ENCODE data around the gene MORC4. TPM values are rescaled to one million over a fixed set of nuclear protein-coding genes. Genes with fewer than 3 reads are reported as not detected.

MORC4 gene
- total RNA-seq (2022) (67.6 and 69.7 TPM in 2 replicates), Bru-seq, nascent RNA (percentile 86 among the genes with signal in this experiment), BruChase-seq, experiment 1, labeled RNA remaining after a 2-hour chase (percentile 93 among the genes with signal in this experiment), BruChase-seq, experiment 2, labeled RNA remaining after a 6-hour chase (percentile 90 among the genes with signal in this experiment)
- long read RNA-seq, transcript MORC4-201 (17 exons, 2,940 nt) = minor isoform, 34 of 179 reads
- long read RNA-seq, transcript MORC4-202 (17 exons, 3,834 nt) = major isoform, 35 of 179 reads
- long read RNA-seq, partial matches to known transcripts = 40 of 179 reads
- long read RNA-seq, other reads (novel, unspliced or antisense) = 68 of 179 reads

DNA sequence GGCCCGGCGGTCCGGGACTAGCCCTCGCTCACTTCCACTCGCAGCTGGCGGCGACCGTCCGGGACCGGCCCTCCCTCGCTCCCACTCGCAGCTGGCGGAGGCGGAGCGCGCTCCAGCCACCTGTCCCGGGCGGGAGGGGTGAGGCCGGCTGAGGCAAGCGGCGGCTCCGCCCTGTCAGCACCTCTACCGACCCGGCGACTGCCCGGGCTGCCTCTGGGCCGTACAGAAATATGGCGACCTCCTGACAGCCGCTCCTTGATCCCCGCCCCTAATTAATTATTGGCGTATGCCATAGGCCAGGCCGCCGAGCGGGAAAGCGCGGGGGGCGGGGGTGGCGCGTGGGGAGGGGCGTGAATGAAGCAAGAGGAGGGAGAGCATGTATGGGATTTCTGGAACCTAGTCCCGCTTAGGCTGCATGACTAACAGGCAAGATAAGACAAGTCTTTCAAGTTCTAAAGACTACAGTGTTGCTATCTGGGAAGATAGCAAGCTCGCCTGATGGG, at the start of gene MORC4:
TSS of gene MORC4 (minus strand) at position 200 of the 503 bp plus-strand sequence. CDS start 243 bp downstream, outside the sequence.
- ChIA-PET POLR2A (interaction anchor here (0.5 to 1.0 kb wide), 2 partner anchors 8 to 67 kb away, joined by 3 to 4 read pairs; no protein-coding TSS in a partner anchor), CTCF (interaction anchor here (0.6 to 1.0 kb wide), 4 partner anchors 20 to 628 kb away, joined by 3 to 7 read pairs (median 4); partner anchors contain the start of gene PRPS1)
- H3K36me3 ChIP-seq (ENCODE audit: control insufficient read depth, insufficient read depth, low read length) = no peaks in the 10 kb centered on the region
- no peaks in the 10 kb centered on the region for H3K27me3 ChIP-seq (replicated peaks; ENCODE audit: control insufficient read depth, insufficient read depth, low read length)
- Mint-ChIP-seq H3K9me3 (ENCODE audit: unreplicated experiment) (no peaks in the 10 kb centered on the region), H3K27me3 (ENCODE audit: insufficient read depth, unreplicated experiment) (no peaks in the 10 kb centered on the region), H3K4me1 (ENCODE audit: low read depth, unreplicated experiment) (peaks cover 24% of the 10 kb centered on the region), H3K27ac (ENCODE audit: unreplicated experiment) (no peak within 1 kb of the TSS), H3K36me3 (ENCODE audit: insufficient read depth, unreplicated experiment) (peaks cover 19% of the 10 kb centered on the region), H3K4me3 (ENCODE audit: unreplicated experiment) (peak within 1 kb of the TSS; percentile 91)
- TF ChIP-seq, protein P1, sequence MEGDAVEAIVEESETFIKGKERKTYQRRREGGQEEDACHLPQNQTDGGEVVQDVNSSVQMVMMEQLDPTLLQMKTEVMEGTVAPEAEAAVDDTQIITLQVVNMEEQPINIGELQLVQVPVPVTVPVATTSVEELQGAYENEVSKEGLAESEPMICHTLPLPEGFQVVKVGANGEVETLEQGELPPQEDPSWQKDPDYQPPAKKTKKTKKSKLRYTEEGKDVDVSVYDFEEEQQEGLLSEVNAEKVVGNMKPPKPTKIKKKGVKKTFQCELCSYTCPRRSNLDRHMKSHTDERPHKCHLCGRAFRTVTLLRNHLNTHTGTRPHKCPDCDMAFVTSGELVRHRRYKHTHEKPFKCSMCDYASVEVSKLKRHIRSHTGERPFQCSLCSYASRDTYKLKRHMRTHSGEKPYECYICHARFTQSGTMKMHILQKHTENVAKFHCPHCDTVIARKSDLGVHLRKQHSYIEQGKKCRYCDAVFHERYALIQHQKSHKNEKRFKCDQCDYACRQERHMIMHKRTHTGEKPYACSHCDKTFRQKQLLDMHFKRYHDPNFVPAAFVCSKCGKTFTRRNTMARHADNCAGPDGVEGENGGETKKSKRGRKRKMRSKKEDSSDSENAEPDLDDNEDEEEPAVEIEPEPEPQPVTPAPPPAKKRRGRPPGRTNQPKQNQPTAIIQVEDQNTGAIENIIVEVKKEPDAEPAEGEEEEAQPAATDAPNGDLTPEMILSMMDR (IDR thresholded peaks at IDR 0.05; ENCODE audit: insufficient read depth in 1 of 2, low read depth in 1 of 2, low read length in 1 of 2, severe bottlenecking in 1 of 2, unreplicated experiment in 1 of 2) = no peak
- no TSS peak for BruUV-seq (replicated peaks)
- H3K4me3 ChIP-seq (ENCODE audit: low read depth, low read length) = peak within 1 kb of the TSS; percentile 51
- no peaks in the 10 kb centered on the region for H3K9me3 ChIP-seq
- H3K4me1 ChIP-seq = peaks cover 12% of the 10 kb centered on the region; the same call in 1 of the 2 replicates
- intact Hi-C loops (cut with micrococcal nuclease; ENCODE audit: unreplicated experiment) = no loop called here
- DNase-seq = peak; percentile 94 to 96

DNA sequence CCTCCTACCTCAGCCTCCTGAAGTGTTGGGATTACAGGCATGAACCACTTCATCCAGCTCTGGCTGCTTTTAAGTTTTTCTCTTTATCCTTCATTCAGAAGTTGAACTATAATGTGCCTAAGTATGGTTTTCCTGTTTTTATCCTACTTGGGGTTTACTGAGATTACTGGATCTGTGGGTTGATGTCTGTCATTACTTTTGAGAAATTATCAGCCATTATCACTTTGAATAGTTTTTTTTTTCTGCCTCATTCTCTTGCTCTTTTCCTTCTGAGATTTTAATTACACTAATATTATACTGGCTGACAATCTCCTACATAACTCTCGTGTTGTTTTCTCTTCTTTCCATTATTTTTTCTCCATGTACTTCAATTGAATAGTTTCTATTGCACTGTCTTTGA, 47.6 kb upstream of the MORC4 start:
- H3K4me3 Mint-ChIP-seq (ENCODE audit: unreplicated experiment) = no peak overlapping the region
- no peaks in the 10 kb centered on the region for H3K9me3 Mint-ChIP-seq (ENCODE audit: unreplicated experiment)
- Histone ChIP-seq H3K4me3 (ENCODE audit: low read depth, low read length) (no peak overlapping the region), H3K27me3 (replicated peaks; ENCODE audit: control insufficient read depth, insufficient read depth, low read length) (no peaks in the 10 kb centered on the region), H3K4me1 (no peaks in the 10 kb centered on the region), H3K9me3 (no peaks in the 10 kb centered on the region), H3K36me3 (ENCODE audit: control insufficient read depth, insufficient read depth, low read length) (no peaks in the 10 kb centered on the region)
- no TSS peak for BruUV-seq (replicated peaks)
- intact Hi-C loops (cut with micrococcal nuclease; ENCODE audit: unreplicated experiment) = no loop called here
- ChIA-PET POLR2A (no interaction called here), CTCF (no interaction called here)
- H3K4me1 Mint-ChIP-seq (ENCODE audit: low read depth, unreplicated experiment) = no peaks in the 10 kb centered on the region
- DNase-seq = no peak
- no peak overlapping the region for H3K27ac Mint-ChIP-seq (ENCODE audit: unreplicated experiment)
- peaks cover 4% of the 10 kb centered on the region for H3K27me3 Mint-ChIP-seq (ENCODE audit: insufficient read depth, unreplicated experiment)
- TF ChIP-seq, protein P1 (IDR thresholded peaks at IDR 0.05; ENCODE audit: insufficient read depth in 1 of 2, low read depth in 1 of 2, low read length in 1 of 2, severe bottlenecking in 1 of 2, unreplicated experiment in 1 of 2) = no peak
- no peaks in the 10 kb centered on the region for H3K36me3 Mint-ChIP-seq (ENCODE audit: insufficient read depth, unreplicated experiment)

DNA sequence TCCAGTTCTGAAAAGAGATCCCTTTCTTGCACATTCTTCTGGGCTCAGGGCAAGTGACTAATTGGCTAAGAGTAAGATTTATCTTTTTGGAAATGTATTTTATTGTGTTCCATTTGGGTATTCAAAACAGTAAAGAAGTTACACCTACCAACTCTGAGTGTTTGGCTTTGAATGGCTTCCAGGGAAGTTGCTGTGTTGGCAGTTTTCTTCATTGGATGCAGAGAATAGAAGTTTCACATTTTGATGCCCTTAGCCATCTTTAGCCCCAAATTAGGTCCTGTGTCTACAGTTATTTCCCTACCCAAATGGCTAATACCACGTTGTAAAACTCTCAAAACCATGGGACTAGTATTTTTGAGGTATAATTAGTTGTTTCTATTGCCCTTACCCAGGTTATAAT, 29.7 kb upstream of the MORC4 start:
- H3K36me3 Mint-ChIP-seq (ENCODE audit: insufficient read depth, unreplicated experiment) = no peaks in the 10 kb centered on the region
- no peak for DNase-seq
- Histone ChIP-seq H3K9me3 (no peaks in the 10 kb centered on the region), H3K4me3 (ENCODE audit: low read depth, low read length) (no peak overlapping the region), H3K4me1 (no peaks in the 10 kb centered on the region), H3K27me3 (replicated peaks; ENCODE audit: control insufficient read depth, insufficient read depth, low read length) (no peaks in the 10 kb centered on the region), H3K36me3 (ENCODE audit: control insufficient read depth, insufficient read depth, low read length) (no peaks in the 10 kb centered on the region)
- no TSS peak for BruUV-seq (replicated peaks)
- H3K4me3 Mint-ChIP-seq (ENCODE audit: unreplicated experiment) = no peak overlapping the region
- H3K27ac Mint-ChIP-seq (ENCODE audit: unreplicated experiment) = no peak overlapping the region
- POLR2A ChIA-PET = no interaction called here
- intact Hi-C loops (cut with micrococcal nuclease; ENCODE audit: unreplicated experiment) = loop anchor here (5.0 to 10.0 kb wide), 2 partner anchors 748 to 865 kb away; partner anchors contain the start of genes NCBP2L and TSC22D3
- CTCF ChIA-PET = no interaction called here
- TF ChIP-seq, protein P1 (IDR thresholded peaks at IDR 0.05; ENCODE audit: insufficient read depth in 1 of 2, low read depth in 1 of 2, low read length in 1 of 2, severe bottlenecking in 1 of 2, unreplicated experiment in 1 of 2) = no peak
- H3K27me3 Mint-ChIP-seq (ENCODE audit: insufficient read depth, unreplicated experiment) = peaks cover 7% of the 10 kb centered on the region
- H3K4me1 Mint-ChIP-seq (ENCODE audit: low read depth, unreplicated experiment) = no peaks in the 10 kb centered on the region
- H3K9me3 Mint-ChIP-seq (ENCODE audit: unreplicated experiment) = no peaks in the 10 kb centered on the region
